Measurements from ENCODE around the gene PCDHGA8.

Gene PCDHGA8

DNA sequence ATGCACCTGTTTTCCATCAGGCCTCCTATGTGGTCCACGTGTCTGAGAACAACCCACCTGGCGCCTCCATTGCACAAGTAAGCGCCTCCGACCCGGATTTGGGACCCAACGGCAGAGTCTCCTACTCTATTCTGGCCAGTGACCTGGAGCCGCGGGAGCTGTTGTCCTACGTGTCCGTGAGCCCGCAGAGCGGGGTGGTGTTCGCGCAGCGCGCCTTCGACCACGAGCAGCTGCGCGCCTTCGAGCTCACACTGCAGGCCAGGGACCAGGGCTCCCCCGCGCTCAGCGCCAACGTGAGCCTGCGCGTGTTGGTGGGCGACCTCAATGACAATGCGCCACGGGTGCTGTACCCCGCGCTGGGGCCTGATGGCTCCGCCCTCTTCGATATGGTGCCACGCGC lies 40.8 kb upstream of the PCDHGA8 start:
- DNase-seq (ENCODE audit: low read depth) = no peak
- no peak overlapping the region for H3K4me3 ChIP-seq (ENCODE audit: low read depth, low read length)
- TF ChIP-seq CTCF (IDR thresholded peaks at IDR 0.05; ENCODE audit: low read depth, low read length, missing control alignments) = no peak

GRCh38 chr5:141354900-141355469 lies 37.4 kb upstream of the PCDHGA8 start, which contains the start of gene PCDHGA4:
PCDHGA4 (plus strand) TSS chr5:141355021; CDS start chr5:141355108, 87 bp downstream.
- no peak for DNase-seq (ENCODE audit: low read depth)

GRCh38 chr5:141355641-141356040 lies 36.8 kb upstream of the PCDHGA8 start:
- no peak for TF ChIP-seq CTCF (IDR thresholded peaks at IDR 0.05; ENCODE audit: low read depth, low read length, missing control alignments)

More at GRCh38 chr5:141354900-141355469, 37.4 kb upstream of the PCDHGA8 start, which contains the start of gene PCDHGA4:
- no peak within 1 kb of the TSS for H3K4me3 ChIP-seq (ENCODE audit: low read depth, low read length)
- peak; percentile 37 for TF ChIP-seq CTCF (IDR thresholded peaks at IDR 0.05; ENCODE audit: low read depth, low read length, missing control alignments)

DNA sequence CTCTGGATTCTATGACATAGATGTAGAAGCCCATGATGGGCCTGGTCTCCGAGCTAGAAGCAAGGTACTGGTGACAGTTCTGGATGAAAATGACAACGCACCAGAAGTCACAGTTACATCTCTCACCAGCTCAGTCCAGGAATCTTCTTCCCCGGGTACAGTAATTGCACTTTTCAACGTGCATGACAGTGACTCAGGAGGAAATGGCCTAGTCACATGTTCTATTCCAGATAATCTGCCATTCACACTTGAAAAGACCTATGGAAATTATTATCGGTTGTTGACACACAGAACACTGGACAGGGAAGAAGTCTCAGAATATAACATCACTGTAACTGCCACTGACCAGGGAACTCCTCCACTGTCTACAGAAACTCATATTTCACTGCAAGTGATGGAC lies 36.3 kb upstream of the PCDHGA8 start:
- H3K4me3 ChIP-seq (ENCODE audit: low read depth, low read length) = no peak overlapping the region
- no peak for TF ChIP-seq CTCF (IDR thresholded peaks at IDR 0.05; ENCODE audit: low read depth, low read length, missing control alignments)
- no peak for DNase-seq (ENCODE audit: low read depth)

More at GRCh38 chr5:141355641-141356040, 36.8 kb upstream of the PCDHGA8 start:
- H3K4me3 ChIP-seq (ENCODE audit: low read depth, low read length) = no peak overlapping the region
- no peak for DNase-seq (ENCODE audit: low read depth)

- DNase-seq (ENCODE audit: low read depth) = no peak
- TF ChIP-seq CTCF (IDR thresholded peaks at IDR 0.05; ENCODE audit: low read depth, low read length, missing control alignments) = no peak
- H3K4me3 ChIP-seq (ENCODE audit: low read depth, low read length) = no peak overlapping the region
Measured at GRCh38 chr5:141356950-141357349, 35.5 kb upstream of the PCDHGA8 start.

GRCh38 chr5:141359790-141360426 lies 32.5 kb upstream of the PCDHGA8 start, which contains the start of gene PCDHGB2:
PCDHGB2 (plus strand) TSS chr5:141359994; CDS start chr5:141360136, 142 bp downstream.
- peak within 1 kb of the TSS; percentile 54 for H3K4me3 ChIP-seq (ENCODE audit: low read depth, low read length)
- TF ChIP-seq CTCF (IDR thresholded peaks at IDR 0.05; ENCODE audit: low read depth, low read length, missing control alignments) = peak; percentile 66
- peak; percentile 49 for DNase-seq (ENCODE audit: low read depth)

Data from GM12864 (cell line).